Putamen (tissue), 1 donor: Measurements from ENCODE around the gene C10orf105.

Source experiments
- DNase-seq: peaks from one replicate; pipeline ENCODE4 v3.0.0-alpha.2; 2016; ENCODE audit warnings: low spot score

Gene C10orf105

GRCh38 chr10:71675295-71675970, 44.1 kb downstream of the C10orf105 start:
- no peak for DNase-seq

GRCh38 chr10:71671994-71672946, 47.3 kb downstream of the C10orf105 start:
- DNase-seq: no peak

GRCh38 chr10:71667387-71667752, 52.2 kb downstream of the C10orf105 start:
- DNase-seq: no peak

GRCh38 chr10:71666639-71667386, 52.8 kb downstream of the C10orf105 start:
- no peak for DNase-seq

DNA sequence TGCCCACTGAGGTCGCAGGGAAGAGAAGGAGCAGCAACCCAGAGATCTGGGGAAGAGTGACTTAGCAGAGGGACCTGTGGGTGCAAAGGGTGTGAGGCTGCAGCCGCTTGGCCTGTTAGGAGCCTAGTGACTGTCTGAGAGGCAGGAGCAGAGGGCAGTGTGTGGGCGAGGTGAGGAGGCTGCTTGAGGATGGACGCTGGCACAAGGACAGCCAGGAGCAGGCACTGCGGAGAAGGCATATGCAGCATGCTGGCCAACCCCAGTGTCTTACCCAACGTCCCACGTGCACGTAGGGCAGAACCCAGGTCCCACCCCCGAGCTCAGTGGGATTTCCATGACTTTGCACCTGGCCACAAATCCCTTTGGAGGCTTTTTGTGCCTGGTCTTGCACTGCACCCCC, 54.1 kb downstream of the C10orf105 start:
- DNase-seq: no peak

GRCh38 chr10:71664585-71664984, 55.0 kb downstream of the C10orf105 start:
- no peak for DNase-seq

DNA sequence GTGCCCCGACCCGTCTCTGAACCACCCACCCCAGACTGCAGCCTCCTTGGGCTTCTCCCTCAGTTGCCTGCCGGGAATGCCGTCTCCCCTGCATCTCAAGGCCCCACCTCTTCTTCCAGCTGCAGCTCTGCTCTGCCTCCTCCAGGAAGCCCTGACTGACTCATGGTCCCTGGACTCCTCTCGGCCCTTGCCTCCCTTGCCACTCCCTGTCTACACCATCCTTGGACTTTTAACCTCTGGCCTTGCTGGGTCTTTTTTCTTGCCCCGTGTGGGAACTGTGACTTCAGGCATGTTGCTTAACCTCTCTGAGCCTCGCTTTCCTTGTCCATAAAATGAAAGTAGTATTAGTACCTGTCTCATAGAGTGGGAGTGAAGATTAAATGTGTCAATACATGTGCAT, 56.3 kb downstream of the C10orf105 start:
- DNase-seq: no peak

DNA sequence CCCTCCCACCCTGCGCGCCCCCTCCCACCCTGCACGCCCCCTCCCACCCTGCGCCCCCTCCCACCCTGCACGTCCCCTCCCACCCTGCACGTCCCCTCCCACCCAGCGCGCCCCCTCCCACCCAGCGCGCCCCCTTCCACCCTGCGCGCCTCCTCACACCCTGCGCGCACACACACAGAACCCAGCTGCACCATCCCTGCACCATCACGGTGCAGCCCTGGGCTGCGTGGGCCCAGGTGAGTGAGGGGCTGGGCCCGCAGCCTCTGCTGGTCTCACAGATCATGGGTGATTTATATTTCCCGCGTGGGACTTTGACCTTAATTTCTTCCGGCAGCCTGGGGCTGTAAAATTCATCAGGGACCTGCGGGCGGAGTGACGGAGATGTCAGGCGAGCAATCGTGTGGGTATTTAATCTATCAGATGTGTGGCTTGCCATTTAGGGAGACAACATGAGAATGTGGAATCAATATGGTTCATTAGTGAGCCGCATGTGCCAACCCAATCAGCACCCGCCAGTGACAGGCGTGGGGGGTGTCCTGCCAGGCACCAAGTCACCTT, 57.7 kb downstream of the C10orf105 start:
- no peak for DNase-seq
